Measurements from ENCODE around the gene NPR3.

Gene NPR3, protein sequence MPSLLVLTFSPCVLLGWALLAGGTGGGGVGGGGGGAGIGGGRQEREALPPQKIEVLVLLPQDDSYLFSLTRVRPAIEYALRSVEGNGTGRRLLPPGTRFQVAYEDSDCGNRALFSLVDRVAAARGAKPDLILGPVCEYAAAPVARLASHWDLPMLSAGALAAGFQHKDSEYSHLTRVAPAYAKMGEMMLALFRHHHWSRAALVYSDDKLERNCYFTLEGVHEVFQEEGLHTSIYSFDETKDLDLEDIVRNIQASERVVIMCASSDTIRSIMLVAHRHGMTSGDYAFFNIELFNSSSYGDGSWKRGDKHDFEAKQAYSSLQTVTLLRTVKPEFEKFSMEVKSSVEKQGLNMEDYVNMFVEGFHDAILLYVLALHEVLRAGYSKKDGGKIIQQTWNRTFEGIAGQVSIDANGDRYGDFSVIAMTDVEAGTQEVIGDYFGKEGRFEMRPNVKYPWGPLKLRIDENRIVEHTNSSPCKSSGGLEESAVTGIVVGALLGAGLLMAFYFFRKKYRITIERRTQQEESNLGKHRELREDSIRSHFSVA

DNA sequence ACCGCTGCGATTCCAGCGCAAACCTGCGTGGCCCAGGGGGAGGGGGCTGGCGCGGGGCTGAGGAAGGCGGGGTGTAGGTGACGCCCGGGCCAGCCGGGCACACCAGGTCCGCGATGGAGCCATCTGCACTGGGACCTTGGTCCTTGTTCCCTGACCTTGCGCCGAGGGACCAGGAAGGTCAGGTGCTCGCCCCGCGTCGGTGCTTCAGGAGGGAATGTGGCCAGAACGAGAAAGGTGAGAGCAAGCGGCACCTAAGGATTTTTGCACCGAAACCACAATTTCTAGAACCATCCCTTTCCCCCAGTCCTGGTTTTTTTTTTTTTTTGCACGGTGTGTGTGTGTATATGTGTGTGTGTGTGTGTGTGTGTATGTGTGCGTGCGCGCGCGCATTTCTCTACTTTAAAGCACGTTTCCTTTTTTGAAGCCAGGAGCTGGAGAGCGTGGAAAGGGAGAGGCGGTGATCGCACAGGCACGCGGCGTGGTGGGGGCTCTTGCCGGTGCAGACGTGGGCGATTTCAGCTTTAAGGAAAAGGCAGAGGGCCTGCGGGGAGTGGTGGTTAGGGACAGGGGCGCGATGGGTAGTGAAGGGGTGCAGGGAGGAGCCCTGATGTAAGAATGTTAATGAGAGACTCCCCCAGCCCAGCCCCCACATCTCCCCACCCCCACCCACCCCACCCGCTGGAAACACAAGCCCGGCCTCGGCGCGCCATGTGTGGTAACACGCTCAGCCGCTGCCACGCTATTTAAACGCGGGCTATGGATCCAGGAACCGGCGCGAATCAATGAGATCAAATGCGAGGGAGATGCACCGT lies at the start of gene NPR3:
Gene NPR3, plus strand, starts transcription at position 772 of the 812 bp plus-strand sequence. CDS start 456 bp downstream, outside the sequence.
- no peak for DNase-seq

GRCh38 chr5:32664523-32664922 lies 46.6 kb upstream of the NPR3 start:
- no peak for DNase-seq

DNA sequence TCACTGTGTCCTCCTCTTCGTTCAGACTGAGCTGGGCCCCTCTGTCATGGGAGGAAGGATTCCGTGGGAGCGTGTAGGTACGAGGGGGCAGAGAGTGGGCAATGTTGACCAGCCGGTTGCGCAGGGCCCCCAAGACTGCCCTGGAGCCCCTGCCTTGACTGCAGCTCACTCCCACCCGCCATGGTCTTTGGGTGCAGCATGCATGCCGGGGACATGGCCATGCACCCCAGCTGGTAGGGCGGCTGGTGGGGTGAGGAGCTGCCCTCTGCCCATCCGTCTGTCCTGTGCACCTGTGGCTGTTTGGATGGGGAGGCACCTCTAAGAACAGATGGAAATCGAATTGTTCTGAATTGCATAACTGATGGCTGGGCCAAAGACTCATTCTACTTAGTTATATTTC lies 42.6 kb upstream of the NPR3 start:
- DNase-seq, result no peak

GRCh38 chr5:32673272-32673671 lies 37.8 kb upstream of the NPR3 start:
- DNase-seq, result no peak

DNA sequence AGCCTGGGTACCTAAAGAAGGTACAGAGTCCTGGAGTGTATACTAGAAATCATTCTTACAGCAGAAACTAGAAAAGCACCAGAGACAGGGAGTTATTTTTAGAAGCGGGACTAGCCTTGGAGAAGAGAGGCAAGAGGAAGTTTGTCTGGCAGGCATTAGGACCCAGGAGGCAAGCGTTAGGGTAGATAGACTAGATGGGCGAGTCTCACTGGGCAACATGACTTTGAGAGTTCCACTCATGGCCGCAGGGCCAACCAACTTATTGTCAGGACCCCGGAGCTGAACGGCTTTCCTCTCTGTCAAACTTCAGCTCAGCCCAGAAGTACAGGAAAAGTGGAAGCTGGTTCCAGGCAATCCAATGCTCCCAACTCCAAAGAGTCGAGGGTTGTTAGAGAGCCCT lies 34.1 kb upstream of the NPR3 start:
- DNase-seq, result no peak

GRCh38 chr5:32678472-32678871 lies 32.6 kb upstream of the NPR3 start:
- no peak for DNase-seq

DNA sequence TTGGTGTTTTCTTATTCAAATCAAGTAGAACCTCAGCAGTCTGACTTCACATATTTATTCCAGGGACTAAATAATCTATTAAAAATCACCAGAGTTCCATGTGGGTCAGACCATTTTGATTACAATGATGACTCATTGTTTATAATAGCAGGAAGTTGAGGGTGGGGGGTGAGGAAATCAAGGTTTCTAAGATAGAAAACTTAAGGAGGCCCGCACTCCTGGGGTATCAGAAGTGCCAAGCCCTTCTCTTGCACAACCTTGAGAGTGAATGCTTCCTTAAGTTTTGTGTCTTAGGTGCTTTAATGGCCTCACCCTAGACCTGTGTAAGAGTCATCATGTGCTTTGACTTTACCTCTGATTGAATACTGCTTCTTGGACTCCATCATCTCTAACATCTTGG lies 31.9 kb upstream of the NPR3 start:
- DNase-seq, result no peak

DNA sequence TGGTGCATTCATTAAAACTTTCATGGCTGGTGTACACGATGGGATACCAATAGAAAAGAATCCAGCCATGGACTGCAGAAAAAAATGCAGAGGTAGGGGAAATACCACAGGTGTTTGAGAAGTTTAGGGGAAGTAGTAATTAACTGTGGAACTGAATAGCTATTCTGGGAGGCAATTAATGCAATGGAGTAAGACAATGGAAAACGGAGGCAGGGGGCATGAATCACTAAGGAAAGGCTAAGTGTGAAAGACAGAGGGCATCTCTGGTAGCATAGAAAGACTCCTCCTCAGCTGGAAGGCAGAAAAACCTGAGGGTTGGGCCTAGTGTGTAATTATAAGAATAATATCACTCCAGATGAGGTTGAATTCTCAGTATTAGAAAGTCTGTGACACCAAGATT lies 30.9 kb upstream of the NPR3 start:
- no peak for DNase-seq

DNA sequence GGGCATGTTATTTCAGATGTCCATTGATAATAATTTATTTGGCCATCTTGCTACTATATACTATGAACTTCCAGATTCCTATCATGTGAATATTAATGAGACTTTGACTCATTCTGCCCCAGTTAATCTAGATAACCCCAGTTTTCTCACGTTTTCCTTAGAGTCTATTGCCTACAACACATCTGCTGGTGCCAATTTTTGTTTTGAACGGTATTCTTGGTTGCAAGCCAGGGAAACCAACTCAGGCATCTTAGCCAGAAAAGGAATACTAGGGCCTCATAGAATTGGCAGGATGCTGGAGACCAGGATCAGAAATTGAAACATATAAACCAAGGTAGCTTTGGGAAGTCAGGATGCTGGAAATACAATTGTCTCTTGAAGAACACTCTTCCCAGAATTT lies 28.0 kb upstream of the NPR3 start:
- DNase-seq, result no peak

DNA sequence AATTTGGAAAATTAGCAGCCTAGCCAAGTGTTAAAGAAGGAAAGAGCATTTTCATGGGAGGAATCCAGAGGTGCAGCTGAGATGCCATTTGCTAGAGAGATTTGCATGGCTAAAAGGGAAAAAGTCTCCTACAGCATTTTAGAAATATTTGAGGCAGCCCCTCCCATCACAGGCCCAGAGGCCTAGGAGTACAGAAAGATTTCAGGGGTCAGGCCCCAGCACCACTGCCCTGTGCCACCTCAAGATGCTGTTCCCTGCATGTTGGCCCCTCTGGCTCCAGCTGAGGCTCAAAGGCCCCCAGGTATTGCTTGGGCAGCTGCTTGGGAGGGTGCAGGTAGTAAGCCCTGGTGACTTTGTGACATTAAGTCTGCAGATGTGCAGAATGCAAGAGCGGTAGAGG lies 26.9 kb upstream of the NPR3 start:
- DNase-seq, result no peak

DNA sequence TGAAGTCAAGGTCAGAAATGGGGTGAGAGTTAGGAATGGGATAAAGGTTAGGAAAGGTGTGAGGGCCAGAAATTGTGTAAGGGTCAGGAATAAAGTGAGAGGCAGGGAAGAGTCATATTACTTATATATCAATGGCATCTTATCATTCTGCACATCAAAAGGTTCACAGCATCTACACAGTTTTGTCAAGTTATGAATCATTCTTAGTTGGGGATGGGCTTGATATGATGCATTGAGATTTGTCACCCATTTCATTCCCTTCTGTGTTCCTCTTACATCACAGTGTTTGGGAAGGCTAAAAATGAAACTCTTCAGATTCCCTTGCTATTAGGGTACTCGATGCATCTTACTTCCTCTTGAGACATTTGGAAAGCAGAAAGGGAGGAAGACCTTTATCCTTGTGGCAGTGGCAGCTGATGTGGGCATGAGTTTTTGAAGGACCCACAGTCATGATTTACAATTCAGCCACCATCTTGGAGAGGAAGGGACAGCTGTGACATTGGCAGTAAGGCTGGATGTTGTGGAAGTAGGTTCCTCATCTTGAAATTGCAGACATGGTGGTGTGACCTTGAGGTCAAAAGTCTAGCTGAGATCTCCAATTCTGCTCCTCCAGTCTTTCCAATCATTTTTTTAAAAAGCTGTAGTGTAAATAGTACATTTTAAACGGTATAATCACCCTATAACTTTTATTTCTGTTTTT lies 24.2 kb upstream of the NPR3 start:
- DNase-seq, result no peak

DNA sequence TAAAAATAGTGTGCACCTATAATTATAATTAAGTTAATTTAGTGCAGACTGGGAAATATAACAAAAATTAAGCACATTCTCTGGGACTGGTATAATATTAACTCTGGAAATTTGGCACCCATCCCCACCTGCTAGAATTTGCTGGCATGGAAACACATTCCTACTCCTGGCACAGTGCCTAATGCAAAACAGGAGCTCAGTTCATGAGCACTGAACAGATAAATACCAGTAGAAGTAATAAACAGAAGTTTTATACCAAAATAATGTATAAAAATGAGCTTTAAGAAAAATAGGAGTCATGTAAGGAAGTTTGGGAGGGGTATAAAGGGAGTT lies 23.7 kb upstream of the NPR3 start:
- DNase-seq, result no peak

DNA sequence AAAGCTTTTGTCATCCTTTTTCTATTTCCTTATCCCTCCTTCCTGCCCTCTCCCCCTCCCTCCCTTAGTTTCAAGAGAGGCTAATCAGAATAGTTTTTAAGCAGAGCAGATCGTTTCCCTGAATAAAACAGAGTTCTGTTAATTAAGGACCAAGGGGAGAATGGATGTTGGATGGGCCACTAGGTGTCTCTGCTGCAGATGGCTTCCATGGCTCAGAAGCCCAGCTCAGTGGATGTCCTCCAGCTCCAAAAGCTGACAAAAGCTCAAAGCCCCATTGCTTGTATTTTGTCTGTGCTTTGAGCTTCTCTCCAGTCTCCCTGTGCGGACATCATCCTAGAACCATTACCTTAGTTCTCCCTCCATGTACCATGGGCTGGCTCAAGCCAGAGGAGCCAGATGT lies 21.0 kb upstream of the NPR3 start:
- DNase-seq, result no peak

DNA sequence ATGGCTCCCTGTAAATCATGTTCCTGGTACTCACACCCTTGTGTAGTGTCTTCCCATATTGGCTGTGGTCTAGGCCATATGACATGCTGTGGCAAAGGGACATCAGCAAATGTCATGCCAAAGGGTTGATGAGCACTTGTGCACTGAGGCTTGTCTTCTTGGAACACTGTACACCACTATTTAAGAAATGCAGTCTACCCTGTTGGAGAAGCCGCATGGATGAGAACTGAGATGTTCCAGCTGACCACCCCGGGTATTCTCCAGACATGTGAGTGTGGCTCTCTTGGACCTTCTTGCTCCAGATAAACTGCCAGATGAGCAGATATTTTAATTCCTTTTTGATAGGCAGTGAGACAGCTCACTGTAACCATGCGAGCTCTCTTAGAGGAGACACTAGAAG lies 20.5 kb upstream of the NPR3 start:
- DNase-seq, result no peak

DNA sequence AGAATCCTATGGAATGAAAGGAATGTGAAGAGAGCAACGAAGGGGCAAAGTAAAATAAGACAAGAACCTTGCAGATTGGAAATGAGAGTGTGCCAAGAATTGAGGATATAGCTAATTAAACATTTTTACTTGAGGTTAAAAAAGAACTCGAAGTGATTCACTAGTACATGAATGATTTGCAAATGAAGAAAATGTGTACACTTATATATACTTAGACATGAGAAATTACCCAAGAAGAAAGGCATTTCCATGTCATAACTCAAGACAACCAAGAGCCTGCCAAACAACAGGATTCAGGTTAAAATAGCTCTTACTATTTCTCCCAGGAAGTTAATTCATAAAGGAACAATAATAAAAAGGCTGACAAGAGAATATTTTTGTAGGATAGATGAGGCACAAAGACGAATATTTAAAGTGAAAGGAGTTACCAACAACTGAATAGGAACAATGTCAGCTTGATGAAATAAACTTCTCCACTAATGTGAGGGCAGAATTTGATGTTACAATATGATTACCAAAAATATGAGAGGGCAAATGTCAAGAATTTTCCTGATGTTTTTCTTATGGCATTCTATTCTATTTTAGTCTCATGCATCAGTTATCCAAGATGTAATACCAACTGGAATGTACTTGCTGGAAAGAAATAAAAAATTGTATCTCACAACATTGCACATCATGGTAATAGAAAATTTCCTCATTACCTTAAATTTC lies 18.9 kb upstream of the NPR3 start:
- DNase-seq, result no peak

GRCh38 chr5:32703957-32704356 lies 7.2 kb upstream of the NPR3 start:
- DNase-seq, result no peak

DNA sequence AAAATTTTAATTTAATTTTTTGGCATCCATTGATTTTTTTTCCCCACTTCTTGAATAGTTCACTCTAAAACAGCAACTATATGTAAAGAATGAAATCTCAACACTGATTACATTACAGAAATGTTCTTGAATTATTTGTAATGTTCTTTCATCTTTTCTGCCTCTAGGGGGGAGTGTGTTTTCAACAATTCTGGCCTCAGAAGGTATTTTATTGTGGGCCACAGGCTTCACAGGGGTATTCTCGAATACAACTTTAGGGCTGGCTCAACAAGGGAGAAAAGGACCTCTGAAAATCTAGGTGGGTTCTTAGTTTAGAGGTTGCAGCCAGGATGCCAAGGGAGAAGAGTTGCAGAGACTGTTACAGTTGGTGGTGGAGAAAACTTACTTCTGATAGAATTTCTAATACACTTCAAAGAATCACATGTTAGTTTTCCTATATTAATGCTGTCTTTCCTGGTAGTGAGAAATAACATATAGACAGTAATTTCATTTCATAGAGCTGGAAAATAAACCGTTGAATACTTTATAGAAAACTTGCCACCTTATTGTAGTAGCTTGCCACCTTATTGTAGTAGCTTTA lies 3.6 kb upstream of the NPR3 start:
- DNase-seq, result no peak

GRCh38 chr5:32708949-32709348 lies 2.2 kb upstream of the NPR3 start:
- DNase-seq, result no peak

DNA sequence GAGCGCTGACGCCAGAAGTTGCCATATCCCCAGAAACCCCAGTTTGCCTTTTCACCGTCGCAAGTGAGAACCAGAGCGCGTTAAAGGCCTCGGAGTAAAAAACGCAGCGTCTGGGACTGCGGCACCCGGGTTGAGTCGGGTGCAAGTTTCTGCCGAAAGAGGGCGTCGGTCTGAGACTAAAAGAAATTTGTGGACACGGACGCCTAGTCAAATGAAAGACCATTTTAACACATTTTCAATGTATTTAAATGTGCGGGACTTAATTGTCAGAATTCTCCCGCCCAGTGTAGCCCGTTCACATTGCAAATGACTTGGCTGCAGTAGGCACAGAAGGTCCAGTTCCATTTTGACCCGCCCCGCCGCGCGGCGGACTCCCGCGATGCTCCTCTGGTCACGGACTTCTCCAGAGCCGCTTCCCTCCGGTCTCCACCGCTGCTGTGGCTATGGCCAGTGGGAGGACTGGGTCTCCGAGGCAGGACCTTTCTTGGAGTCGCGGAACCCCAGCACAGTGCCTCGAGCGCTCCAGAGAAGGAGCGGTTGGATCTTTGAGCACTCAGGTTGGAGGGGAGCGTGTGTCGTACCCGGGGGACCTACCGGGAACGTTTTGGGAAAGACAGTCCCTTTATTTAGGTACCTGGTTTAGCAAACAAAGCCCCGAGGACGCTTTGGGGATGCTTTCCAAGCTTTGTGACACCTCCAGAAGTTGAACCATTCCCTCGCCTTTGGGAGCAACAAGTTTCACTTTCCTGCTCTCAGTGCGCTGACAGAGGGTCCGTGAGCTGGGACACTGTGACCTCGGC lies 1.2 kb upstream of the NPR3 start:
- peak; percentile 9 for DNase-seq

DNA sequence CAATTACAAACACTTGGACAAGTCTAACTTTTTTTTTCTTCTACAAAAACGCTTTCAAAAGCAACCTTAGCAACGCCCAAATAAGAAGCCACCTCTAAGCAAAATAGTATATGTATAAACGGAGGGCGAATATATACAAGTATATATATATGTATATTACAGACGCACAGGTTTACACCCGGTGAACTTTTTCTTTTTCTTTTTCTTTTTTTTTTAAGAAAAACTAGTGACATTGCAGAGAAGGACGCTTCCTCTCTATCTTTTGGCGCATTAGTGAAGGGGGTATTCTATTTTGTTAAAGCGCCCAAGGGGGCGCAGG lies 200 bp downstream of the NPR3 start:
- no peak for DNase-seq

- no peak for DNase-seq
Measured at GRCh38 chr5:32711681-32712480, 760 bp downstream of the NPR3 start.

Measured in stimulated activated naive CD4-positive, alpha-beta T cell treated with Interleukin-2 at 50 U/mL for 16 hours (primary cell).